GM18861 (cell line): ENCODE data around the gene AP3S1.
A peak's percentile ranks its signal among the peaks of the same experiment; 100 is the strongest.
"Not testable (repeated sequence)": the region's sequence is repeated elsewhere in the genome, so short reads cannot be mapped to it uniquely, and the experiment has no call there.

Experiments used
- ATAC-seq: cut with Tn5 transposase; IDR thresholded peaks from one replicate; pipeline ENCODE4 v1.9.1; 2021; ENCODE audit not compliant: unreplicated experiment

The AP3S1 gene

DNA sequence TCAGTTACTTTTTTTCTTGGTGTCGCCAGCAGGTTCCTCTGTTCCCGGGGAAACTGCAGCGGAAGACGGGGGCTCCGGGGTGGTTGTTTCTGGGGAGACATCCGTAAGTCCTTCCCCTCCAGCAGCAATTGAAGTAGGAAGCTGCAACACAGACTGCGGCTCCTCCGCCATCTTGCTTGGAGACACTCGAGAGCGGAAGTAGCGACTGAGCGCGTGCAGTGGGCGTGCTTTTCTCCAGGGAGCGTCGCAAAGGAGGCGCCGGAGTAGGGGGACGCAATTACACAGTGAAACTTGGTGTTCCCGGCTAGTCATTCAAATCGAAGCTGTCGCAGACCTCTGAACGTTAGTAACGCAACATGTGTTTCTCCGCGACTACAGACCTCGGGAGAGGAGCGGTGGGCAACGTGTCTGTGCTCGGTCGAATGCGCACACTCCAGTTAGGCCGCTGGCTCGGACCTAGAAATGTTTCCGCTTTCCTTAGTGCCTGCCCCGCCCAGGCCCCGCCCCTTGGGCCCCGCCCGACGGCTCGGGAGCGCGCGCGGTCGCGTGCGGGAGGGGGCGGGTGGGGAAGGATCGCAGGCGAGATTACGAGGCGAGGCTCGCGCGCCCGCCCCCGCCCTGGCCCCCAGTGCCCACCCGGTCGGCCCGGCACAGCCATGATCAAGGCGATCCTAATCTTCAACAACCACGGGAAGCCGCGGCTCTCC is at the start of gene AP3S1, which contains the start of gene ATG12:
TSS of gene AP3S1 (plus strand) at position 554 of the 707 bp plus-strand sequence. CDS start at position 657, 103 bp downstream.
TSS of gene ATG12 (minus strand) at position 184 of the 707 bp plus-strand sequence. CDS start at position 171, 13 bp downstream.
- ATAC-seq: peak; percentile 63

GRCh38 chr5:115795700-115796099 is 46.0 kb upstream of the AP3S1 start:
- ATAC-seq: no peak

DNA sequence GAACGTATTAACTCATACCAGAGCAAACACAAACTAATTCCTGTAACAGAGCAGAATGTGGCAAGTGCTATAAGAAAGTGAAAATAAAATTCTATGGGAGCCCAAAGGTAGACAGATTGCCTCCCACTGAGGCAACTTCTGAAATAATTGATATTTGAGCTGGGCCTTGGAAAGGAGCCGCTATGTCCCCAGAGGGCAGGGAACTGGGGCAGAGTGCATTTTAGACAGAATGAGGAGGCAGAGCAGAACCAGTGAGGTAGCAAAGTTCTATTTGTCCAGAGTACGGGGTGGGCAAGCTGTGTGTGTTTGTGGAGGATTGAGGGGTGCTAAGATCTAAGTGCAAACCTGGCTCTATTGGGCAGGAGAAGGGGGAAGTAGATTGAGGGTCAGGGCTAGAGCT is 45.1 kb upstream of the AP3S1 start:
- ATAC-seq: no peak

GRCh38 chr5:115798252-115798651 is 43.5 kb upstream of the AP3S1 start:
- ATAC-seq: no peak

DNA sequence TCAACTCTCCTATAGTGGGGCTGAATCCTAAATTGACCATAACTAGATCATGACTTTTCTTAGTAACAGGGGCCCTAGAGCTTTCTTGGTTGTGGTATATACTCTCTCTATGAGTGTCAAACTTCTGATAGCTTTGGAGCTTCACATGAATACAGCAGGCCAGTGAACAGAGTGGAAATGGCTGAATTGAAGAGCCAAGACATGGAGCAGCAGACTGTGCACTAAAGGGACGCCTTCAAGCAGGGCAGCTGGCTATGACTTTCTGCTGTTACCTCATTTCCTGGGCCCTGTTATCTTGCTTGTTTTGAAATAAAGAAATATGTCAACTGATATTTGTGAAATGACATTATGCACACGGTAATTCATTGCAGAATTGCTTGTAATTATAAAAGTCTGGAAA is 41.6 kb upstream of the AP3S1 start:
- no peak for ATAC-seq

DNA sequence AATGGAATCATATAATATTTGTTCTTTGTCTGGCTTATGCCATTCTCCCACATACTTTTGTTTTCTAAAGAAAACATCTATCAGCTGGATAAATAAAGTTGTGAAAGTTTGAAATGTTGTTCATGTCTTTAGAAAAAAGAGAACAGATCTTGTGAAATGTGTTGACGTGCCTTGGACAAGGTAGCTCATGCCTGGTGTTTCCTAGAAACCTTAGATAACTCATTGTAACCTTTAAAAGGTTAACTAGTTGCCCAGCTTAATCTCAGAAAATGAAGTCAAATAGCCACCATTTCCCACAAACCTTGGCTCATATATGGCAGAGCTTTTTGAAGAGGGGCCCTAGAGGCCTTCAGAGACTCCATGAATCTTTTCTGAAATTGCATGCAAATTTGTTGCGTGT is 40.6 kb upstream of the AP3S1 start:
- ATAC-seq: no peak

DNA sequence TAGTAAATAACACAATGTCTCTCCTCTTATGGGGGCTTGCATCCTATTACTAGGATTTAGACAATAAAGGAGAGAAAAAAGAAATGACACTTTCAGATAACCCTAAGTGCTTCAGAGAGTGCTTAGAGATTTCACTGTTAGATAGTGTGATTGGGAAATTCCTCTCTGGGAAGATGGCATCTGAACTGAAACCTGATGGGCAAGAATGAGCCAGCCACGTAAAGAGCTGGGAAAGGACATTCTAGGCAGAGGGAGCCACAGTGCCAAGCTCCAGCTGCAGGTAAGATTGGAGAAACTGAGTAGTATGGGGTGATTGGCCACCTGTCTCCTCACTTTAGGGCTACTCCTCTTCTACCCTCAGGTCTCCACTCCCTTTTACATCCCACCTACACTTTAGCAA is 39.8 kb upstream of the AP3S1 start:
- no peak for ATAC-seq

DNA sequence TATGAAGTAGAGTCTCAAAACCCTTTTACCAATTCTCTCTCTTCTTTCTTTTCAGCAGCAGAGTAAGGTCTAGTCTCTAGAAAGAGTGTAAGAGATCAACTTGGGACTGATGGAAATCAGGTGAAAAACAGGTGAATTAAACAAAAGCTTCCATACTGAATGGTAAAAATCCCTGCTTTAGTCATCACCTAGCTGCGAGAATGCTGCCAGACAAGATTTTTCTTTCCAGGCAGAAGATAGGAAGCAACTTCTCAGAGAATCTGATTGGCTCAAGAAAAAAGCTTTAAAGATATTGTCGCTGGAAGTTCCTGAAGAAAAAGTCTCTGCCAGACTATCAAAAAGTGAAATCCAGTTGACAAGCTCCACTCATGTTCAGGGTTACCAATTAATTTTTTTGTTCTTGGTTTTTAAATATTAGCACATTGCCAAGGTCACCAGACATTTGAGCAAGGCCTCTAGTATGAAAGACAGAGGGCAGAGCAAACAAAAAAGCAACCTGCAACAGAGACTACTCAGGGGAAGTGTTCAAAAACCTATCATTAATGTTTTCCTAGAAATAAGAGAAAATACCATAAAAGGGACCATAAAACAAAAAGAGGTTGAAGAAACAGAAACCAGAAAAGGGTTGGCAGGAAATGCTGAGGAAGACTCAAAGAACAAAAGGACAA is 34.6 kb upstream of the AP3S1 start:
- no peak for ATAC-seq

DNA sequence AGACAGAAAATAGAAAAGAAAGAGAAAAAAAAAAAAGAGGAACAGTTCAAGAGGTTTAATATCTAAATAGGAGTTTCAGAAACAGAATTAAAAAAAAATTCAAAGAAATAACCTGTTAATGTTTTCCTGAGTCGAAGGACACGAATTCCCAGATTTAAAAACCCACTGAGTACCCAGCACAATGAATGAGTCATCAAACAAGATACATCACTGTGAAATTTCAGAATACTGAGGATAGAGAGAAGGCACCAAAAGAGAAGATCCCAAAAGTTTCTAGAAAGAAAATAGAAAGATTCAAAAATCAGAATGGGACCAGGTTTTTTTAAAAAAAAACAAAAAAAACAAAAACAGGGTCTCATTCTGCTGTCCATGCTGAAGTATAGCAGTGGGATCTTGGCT is 34.1 kb upstream of the AP3S1 start:
- no peak for ATAC-seq

- ATAC-seq: not testable (repeated sequence)
Measured at GRCh38 chr5:115808066-115808465, 33.7 kb upstream of the AP3S1 start.

- no peak for ATAC-seq
Measured at GRCh38 chr5:115809946-115810345, 31.8 kb upstream of the AP3S1 start.

DNA sequence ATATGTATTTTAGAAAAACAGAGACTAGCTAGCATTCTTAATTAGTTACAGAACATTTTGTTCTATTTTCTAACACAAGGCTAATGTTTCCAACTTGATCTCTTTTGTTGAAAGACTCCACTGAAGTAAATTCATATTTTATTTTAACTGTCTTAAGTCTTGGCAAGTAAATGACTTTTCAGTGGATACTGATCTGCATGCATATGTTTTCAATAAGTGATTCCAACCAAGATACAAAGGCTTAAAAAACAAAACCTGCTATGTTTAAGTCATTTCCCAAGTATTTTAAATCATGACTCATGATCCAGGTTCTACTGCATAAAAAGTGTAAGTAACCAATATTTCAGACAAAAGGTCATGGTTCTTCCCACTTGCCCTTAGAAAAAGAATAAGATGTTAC is 31.0 kb upstream of the AP3S1 start:
- no peak for ATAC-seq

DNA sequence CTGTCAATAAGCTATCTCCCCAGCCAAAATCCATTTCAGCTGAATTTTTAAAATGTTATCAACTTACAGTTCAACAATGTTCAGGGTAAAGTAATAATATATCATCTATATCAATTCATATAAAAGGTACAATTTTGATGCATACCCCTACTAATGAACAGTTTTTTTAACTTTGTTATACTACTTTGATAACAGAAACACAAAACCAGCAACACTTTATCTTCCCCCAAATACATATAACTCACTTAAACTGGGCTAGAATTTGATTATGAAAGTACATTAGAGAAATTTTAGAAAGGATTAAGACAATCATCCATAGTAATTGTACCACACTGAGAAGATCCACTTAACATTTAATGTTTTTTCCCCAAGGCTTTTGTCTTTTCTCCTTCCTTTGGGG is 30.3 kb upstream of the AP3S1 start:
- no peak for ATAC-seq

GRCh38 chr5:115812372-115812771 is 29.4 kb upstream of the AP3S1 start:
- ATAC-seq: no peak

GRCh38 chr5:115813719-115814118 is 28.0 kb upstream of the AP3S1 start:
- ATAC-seq: no peak

DNA sequence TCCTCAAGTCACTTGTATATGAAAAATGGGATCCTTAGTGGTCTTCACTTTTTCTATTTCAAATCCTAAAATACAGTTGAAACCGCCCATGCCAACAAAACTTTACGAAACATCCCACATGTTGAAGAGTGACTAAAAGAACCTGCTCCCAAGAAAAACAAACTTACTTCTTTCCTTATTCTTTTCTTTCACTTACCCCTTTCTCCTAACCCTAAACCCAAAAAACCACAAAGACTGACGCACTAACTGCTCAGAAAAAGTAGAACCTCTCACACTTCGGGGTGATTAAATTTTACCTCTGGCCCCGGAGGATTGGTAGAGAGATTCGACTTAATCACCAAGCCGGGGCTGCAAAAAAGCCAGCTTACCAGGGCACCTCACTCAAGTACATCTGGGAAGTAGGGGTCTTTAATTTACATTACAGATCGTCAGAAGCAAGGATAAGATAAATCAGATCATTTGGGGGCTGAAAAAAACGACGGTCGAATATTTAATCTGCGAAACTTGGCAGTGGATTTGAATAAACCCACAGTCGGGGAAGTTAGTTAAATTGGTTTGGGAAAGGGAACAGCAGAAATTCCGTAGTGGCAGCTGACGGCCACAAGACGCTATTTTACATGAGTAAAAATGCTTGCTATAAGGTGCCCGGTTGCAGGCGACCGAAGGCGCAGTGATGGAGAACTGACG is 26.6 kb upstream of the AP3S1 start:
- no peak for ATAC-seq

DNA sequence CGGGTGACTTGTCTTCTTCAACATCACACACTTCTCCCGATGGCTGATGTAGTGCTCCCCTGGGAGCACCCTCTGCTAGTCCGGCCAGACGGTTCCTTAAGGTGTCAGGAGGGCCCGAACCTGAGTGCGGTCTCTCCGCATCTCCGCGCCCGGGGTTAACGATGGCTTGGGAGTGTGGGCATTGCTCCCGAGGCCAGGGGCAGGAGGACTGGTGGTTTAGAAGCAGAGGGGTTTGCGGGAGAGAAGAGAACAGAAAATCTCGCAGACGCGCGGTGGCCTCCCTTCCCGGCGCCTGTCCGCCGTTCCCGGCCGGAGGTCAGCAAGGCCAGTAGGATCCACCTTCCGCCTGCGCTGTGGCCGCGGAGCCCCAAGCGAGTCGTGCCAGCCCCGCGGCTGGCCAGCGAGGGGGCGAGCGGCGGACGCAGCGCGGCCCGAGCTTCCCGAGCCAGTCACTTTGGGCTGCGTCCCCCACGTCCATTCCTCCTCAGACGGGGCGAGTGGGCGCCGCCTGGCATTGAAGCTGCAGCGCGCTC is 26.0 kb upstream of the AP3S1 start:
- ATAC-seq: no peak

DNA sequence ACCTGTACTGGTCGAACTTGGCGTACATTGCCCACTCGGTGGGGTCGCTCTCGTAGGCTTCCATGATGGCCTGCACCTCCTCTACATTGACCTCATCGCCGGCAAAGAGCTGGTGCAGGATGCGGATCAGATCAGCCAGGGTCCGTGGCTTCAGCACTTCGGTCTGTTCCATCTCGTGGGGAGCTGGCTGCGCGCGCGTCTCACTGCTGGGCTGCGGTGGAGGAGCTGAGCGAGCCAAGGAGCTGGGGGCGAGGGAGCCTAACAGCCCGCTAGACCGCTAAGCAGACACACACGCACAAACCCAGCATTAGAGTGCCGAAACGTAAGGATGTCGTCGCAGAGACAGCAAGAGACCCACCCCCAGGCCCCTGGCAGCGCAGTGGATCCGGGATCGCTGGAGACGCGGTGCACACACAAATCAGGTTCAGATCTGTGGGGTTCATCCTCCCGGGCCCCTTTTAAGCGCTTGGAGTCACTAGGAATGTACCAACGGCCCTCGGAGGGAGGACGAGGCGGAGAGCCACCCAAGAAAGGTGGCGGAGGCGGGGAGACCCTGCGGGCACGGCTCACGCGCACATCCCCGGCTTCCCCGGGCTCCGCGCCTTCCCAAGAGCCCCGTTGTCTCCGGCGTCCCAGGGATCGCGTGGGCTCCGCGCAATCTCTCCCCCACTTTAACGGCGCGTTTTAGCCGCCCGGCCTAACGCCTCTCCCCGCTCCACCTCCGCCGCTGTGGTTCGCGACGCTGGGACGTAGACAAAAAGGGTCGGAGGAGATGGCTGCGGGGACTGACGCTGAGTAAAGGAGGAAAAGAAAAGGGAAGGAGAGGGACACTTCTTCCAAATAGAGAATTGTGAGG is 25.3 kb upstream of the AP3S1 start, which contains the start of gene CDO1:
TSS of gene CDO1 (minus strand) at position 434 of the 856 bp plus-strand sequence. CDS start at position 172, 262 bp downstream.
- no peak for ATAC-seq

DNA sequence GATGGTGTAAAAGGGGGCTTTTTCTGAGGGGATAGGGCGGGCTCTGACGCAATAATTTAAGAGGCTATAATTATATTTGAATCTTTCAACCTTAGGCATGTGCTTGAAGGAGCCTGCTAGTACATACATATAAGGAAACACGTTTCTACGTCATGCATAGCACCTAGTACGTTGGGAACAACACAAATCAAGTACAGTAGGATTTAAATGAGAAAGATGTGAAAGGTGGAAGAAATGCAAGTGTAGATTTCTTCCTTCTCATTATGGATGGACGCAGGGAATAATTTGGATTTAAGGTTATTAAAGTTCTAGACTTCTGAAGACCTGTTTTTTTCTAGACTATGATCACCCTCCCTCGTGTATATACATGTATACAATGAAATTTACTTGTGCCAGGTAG is 24.3 kb upstream of the AP3S1 start:
- no peak for ATAC-seq

- no peak for ATAC-seq
Measured at GRCh38 chr5:115818821-115819220, 22.9 kb upstream of the AP3S1 start.

- ATAC-seq: no peak
Measured at GRCh38 chr5:115820846-115821245, 20.9 kb upstream of the AP3S1 start.
